Cerebellar nuclear complex (tissue), 1 donor: Measurements from ENCODE around the gene SLC9A9.
"Not testable (repeated sequence)": the region's sequence is repeated elsewhere in the genome, so short reads cannot be mapped to it uniquely, and the experiment has no call there.

Experiments used
- DNase-seq, 2 experiments: peaks; one replicate each; lab custom pipeline; 2025; lab: John Stamatoyannopoulos, UW

Gene SLC9A9

GRCh38 chr3:143450632-143451031 lies 397.6 kb downstream of the SLC9A9 start:
- no peak for DNase-seq

GRCh38 chr3:143447491-143447890 lies 400.8 kb downstream of the SLC9A9 start:
- DNase-seq: no peak

- DNase-seq: no peak
These were observed 403.1 kb downstream of the SLC9A9 start for GRCh38 chr3:143445118-143445517.

- DNase-seq: no peak
These were observed 404.4 kb downstream of the SLC9A9 start for GRCh38 chr3:143443851-143444331.

- no peak for DNase-seq
These were observed 405.3 kb downstream of the SLC9A9 start for GRCh38 chr3:143442814-143443447.

- DNase-seq: no peak
These were observed 406.6 kb downstream of the SLC9A9 start for GRCh38 chr3:143441516-143442171.

- no peak for DNase-seq
These were observed 408.5 kb downstream of the SLC9A9 start for GRCh38 chr3:143439817-143440216.

GRCh38 chr3:143437405-143437804 lies 410.9 kb downstream of the SLC9A9 start:
- DNase-seq: no peak

- no peak for DNase-seq
These were observed 411.9 kb downstream of the SLC9A9 start for GRCh38 chr3:143436231-143436930.

- no peak for DNase-seq
These were observed 414.4 kb downstream of the SLC9A9 start for GRCh38 chr3:143433787-143434378.

- DNase-seq: not testable (repeated sequence)
These were observed 417.0 kb downstream of the SLC9A9 start for GRCh38 chr3:143431298-143431697.

- DNase-seq: no peak
These were observed 417.7 kb downstream of the SLC9A9 start for GRCh38 chr3:143430568-143430967.

- DNase-seq: no peak
These were observed 418.4 kb downstream of the SLC9A9 start for GRCh38 chr3:143429628-143430514.

GRCh38 chr3:143428294-143428693 lies 420.0 kb downstream of the SLC9A9 start:
- no peak for DNase-seq

GRCh38 chr3:143427631-143428030 lies 420.6 kb downstream of the SLC9A9 start:
- DNase-seq: no peak

- DNase-seq: no peak
These were observed 423.4 kb downstream of the SLC9A9 start for GRCh38 chr3:143424874-143425273.

- no peak for DNase-seq
These were observed 426.7 kb downstream of the SLC9A9 start for GRCh38 chr3:143421556-143421955.

- DNase-seq: no peak
These were observed 428.7 kb downstream of the SLC9A9 start for GRCh38 chr3:143419611-143420010.

GRCh38 chr3:143418391-143418790 lies 429.9 kb downstream of the SLC9A9 start:
- no peak for DNase-seq

GRCh38 chr3:143416229-143416628 lies 432.0 kb downstream of the SLC9A9 start:
- no peak for DNase-seq

GRCh38 chr3:143414571-143415253 lies 433.6 kb downstream of the SLC9A9 start:
- DNase-seq: no peak
